B cell (primary cell): ENCODE measurements around the gene IFI44L. TPM values are rescaled to one million over a fixed set of nuclear protein-coding genes. Genes with fewer than 3 reads are reported as not detected.

ENCODE experiments used
- ATAC-seq: fragments of 200-7000 bp; cut with Tn5 transposase; one replicate; pipeline ENCODE4 v1.10.0; 2021; ENCODE audit warnings: low read depth, mild to moderate bottlenecking, moderate number of reproducible peaks, moderate library complexity
- CTCF ChIA-PET: fragments of 350-600 bp; sonication (Branson Sonifier 250); formaldehyde crosslinking; loops from one replicate; lab custom pipeline; 2021; ENCODE audit warnings: antibody characterized with exemption, inconsistent platforms; lab: Charles Lee
- POLR2A ChIA-PET: fragments of 350-600 bp; sonication (Branson Sonifier 250); formaldehyde crosslinking; loops from one replicate; lab custom pipeline; 2021; ENCODE audit warnings: antibody characterized with exemption; lab: Charles Lee
- DNase-seq: peaks from one replicate; pipeline ENCODE4 v3.0.0; 2013
- H2AFZ ChIP-seq: 2 replicates; pipeline ENCODE4 v1.6.1; 2012; ENCODE audit warnings: mild to moderate bottlenecking, low read depth, low read length; ENCODE audit not compliant: insufficient read depth, poor library complexity, severe bottlenecking
- H3K27ac ChIP-seq, 2 donors: 1 replicate in 1 of 2; 2 replicates in 1 of 2; pipeline ENCODE4 v1.5.1; 2012 to 2013; ENCODE audit warnings: low read length in 2 of 2, mild to moderate bottlenecking in 2 of 2, moderate library complexity in 1 of 2
- H3K27me3 ChIP-seq, 4 experiments: fragments of 200-600 bp in 1 of 4; sonication (generic) in 1 of 4; replicated peaks in 1 of 4; 1 replicate in 2 of 4; 2 replicates in 2 of 4; pipeline versions ENCODE4 v1.6.1 to v1.7.0; 2013 to 2016; ENCODE audit warnings: low read length in 3 of 4, mild to moderate bottlenecking in 2 of 4, mixed read lengths in 1 of 4, moderate library complexity in 1 of 4; ENCODE audit not compliant: insufficient read depth in 4 of 4, control insufficient read depth in 3 of 4; ENCODE audit errors: control extremely low read depth in 1 of 4
- H3K36me3 ChIP-seq, 2 experiments: replicated peaks in 1 of 2; 1 replicate in 1 of 2; 2 replicates in 1 of 2; pipeline versions ENCODE4 v1.6.1 to v1.7.1; 2013; ENCODE audit warnings: low read length in 1 of 2; ENCODE audit not compliant: insufficient read depth in 2 of 2, control insufficient read depth in 1 of 2; ENCODE audit errors: control extremely low read depth in 1 of 2, extremely low read depth in 1 of 2
- H3K4me1 ChIP-seq, 2 donors: fragments of 200-600 bp in 1 of 2; sonication (generic) in 1 of 2; 1 replicate in 1 of 2; 2 replicates in 1 of 2; pipeline versions ENCODE4 v1.5.1 to v1.6.1; 2013 to 2017; ENCODE audit warnings: low read length in 2 of 2; ENCODE audit not compliant: control insufficient read depth in 2 of 2, insufficient read depth in 2 of 2
- H3K4me2 ChIP-seq: replicated peaks from 2 replicates; pipeline ENCODE3; 2012; ENCODE audit warnings: mild to moderate bottlenecking, low read depth, low read length; ENCODE audit not compliant: poor library complexity, severe bottlenecking
- H3K4me3 ChIP-seq, 5 experiments: fragments of 200-600 bp in 1 of 5; sonication (generic) in 1 of 5; 1 replicate in 3 of 5; 2 replicates in 2 of 5; pipeline versions ENCODE4 v1.5.1 to v1.7.0; 2011 to 2016; ENCODE audit warnings: low read length in 4 of 5, mild to moderate bottlenecking in 4 of 5, low read depth in 2 of 5, control low read depth in 1 of 5, moderate library complexity in 1 of 5; ENCODE audit not compliant: insufficient read depth in 1 of 5; ENCODE audit errors: control extremely low read depth in 1 of 5, extremely low read depth in 1 of 5
- H3K79me2 ChIP-seq: fragments of 200-600 bp; sonication (generic); one replicate; pipeline ENCODE4 v1.6.0; 2016; ENCODE audit warnings: low read length; ENCODE audit not compliant: control insufficient read depth, insufficient read depth
- H3K9ac ChIP-seq: fragments of 200-600 bp; sonication (generic); 2 replicates; pipeline ENCODE4 v1.6.1; 2017; ENCODE audit warnings: mild to moderate bottlenecking, low read length, moderate library complexity
- H3K9me3 ChIP-seq, 3 donors: one replicate each; pipeline versions ENCODE4 v1.6.1 to v1.7.1; 2013; ENCODE audit warnings: low read length in 2 of 3; ENCODE audit not compliant: control insufficient read depth in 2 of 3, insufficient read depth in 1 of 3; ENCODE audit errors: control extremely low read depth in 1 of 3
- H4K20me1 ChIP-seq: 2 replicates; pipeline ENCODE4 v1.6.0; 2012; ENCODE audit warnings: mild to moderate bottlenecking, low read length; ENCODE audit not compliant: insufficient read depth, control insufficient read depth, poor library complexity, severe bottlenecking
- H3K27ac Mint-ChIP-seq: one replicate; pipeline ENCODE4 v1.8.0; 2021; ENCODE audit warnings: mixed read lengths
- H3K27me3 Mint-ChIP-seq: one replicate; pipeline ENCODE4 v1.8.0; 2021; ENCODE audit warnings: mixed read lengths
- H3K4me1 Mint-ChIP-seq: one replicate; pipeline ENCODE4 v1.8.0; 2021; ENCODE audit warnings: mixed read lengths
- H3K4me3 Mint-ChIP-seq: one replicate; pipeline ENCODE4 v1.8.0; 2021; ENCODE audit warnings: mixed read lengths
- H3K9me3 Mint-ChIP-seq: one replicate; pipeline ENCODE4 v1.8.0; 2022; ENCODE audit warnings: mixed read lengths; ENCODE audit not compliant: insufficient read depth
- EZH2 ChIP-seq: IDR thresholded peaks from 2 replicates; pipeline ENCODE4 v1.6.1; 2012; ENCODE audit warnings: borderline replicate concordance, low read depth, mild to moderate bottlenecking, moderate library complexity, low read length; ENCODE audit not compliant: insufficient read depth, poor library complexity, severe bottlenecking
- WGBS: methylation state at CpG from one replicate; pipeline ENCODE4 v1.1.5; 2013; ENCODE audit warnings: missing lambda C conversion rate; ENCODE audit not compliant: insufficient coverage; 5-methylcytosine and 5-hydroxymethylcytosine counted together
- intact Hi-C: fragments of 100-400 bp; cut with micrococcal nuclease; formaldehyde crosslinking; loops from one replicate; pipeline ENCODE4 v1.10.0; 2022
- polyA plus RNA-seq: library from polyadenylated mRNA; depleted of rRNA; stranded (reverse); fragments of >200 nt; gene quantifications from 2 replicates; pipeline ENCODE4 v1.2.3, GENCODE V29; 2012
- total RNA-seq, 2 donors: library from RNA; stranded (reverse); fragments of 120-200 nt in 1 of 2; gene quantifications; 1 replicate in 1 of 2; 2 replicates in 1 of 2; pipeline versions ENCODE4 v1.2.3 to v1.2.4, GENCODE V29; 2013 to 2022
- TF ChIP-seq, protein P1 (sequence below): fragments of 200-600 bp; IDR thresholded peaks from one replicate; pipeline ENCODE4 v1.8.0; 2022; ENCODE audit warnings: antibody characterized with exemption, mild to moderate bottlenecking

Gene IFI44L
- total and polyA plus RNA-seq, 2 donors (not counting 1 experiment from before 2014, with no cell fraction given), result 3.7 to 4.8 TPM

DNA sequence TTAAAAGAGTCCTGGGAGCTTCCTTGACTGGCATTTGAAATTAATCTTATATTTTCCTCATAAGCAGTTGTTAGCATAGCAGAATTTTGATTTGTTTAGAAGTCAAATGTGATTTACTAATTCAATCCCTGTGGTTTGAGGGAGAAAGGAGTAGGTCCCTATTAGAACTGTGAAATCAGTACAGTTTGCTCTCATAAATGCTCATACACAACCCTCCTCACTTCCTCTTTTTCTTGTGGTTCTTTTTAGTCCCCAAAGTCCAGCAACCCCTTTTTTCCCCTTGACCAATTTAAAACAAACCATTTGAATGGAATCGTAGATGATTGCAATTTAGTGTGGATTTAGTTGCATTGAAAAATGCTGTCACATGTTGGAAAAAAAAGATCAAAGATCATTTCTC lies 20.2 kb downstream of the IFI44L start:
- WGBS, result no CpG with 5 or more reads among the region's 1 CpG
- H3K79me2 ChIP-seq, result no peaks in the 10 kb centered on the region
- H4K20me1 ChIP-seq, result no peaks in the 10 kb centered on the region
- Mint-ChIP-seq H3K4me3 (no peak overlapping the region), H3K4me1 (peaks cover 4% of the 10 kb centered on the region), H3K9me3 (no peaks in the 10 kb centered on the region), H3K27me3 (no peaks in the 10 kb centered on the region), H3K27ac (no peak overlapping the region)
- peaks cover 0 to 5% of the 10 kb centered on the region in 2 donors for H3K4me1 ChIP-seq
- DNase-seq (no peak), ATAC-seq (no peak)
- no peak overlapping the region for H3K4me2 ChIP-seq
- no peak overlapping the region for H3K27ac ChIP-seq
- H2AFZ ChIP-seq, result no peak overlapping the region
- H3K9me3 ChIP-seq, result no peaks in the 10 kb centered on the region
- H3K36me3 ChIP-seq, result no peaks in the 10 kb centered on the region
- no peaks in the 10 kb centered on the region for H3K27me3 ChIP-seq
- H3K9ac ChIP-seq, result no peak overlapping the region
- CTCF ChIA-PET, result no interaction called here
- POLR2A ChIA-PET, result no interaction called here
- no peak for TF ChIP-seq EZH2
- TF ChIP-seq, protein P1, sequence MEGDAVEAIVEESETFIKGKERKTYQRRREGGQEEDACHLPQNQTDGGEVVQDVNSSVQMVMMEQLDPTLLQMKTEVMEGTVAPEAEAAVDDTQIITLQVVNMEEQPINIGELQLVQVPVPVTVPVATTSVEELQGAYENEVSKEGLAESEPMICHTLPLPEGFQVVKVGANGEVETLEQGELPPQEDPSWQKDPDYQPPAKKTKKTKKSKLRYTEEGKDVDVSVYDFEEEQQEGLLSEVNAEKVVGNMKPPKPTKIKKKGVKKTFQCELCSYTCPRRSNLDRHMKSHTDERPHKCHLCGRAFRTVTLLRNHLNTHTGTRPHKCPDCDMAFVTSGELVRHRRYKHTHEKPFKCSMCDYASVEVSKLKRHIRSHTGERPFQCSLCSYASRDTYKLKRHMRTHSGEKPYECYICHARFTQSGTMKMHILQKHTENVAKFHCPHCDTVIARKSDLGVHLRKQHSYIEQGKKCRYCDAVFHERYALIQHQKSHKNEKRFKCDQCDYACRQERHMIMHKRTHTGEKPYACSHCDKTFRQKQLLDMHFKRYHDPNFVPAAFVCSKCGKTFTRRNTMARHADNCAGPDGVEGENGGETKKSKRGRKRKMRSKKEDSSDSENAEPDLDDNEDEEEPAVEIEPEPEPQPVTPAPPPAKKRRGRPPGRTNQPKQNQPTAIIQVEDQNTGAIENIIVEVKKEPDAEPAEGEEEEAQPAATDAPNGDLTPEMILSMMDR, result no peak
- H3K4me3 ChIP-seq, result no peak overlapping the region
- intact Hi-C loops, result no loop called here

DNA sequence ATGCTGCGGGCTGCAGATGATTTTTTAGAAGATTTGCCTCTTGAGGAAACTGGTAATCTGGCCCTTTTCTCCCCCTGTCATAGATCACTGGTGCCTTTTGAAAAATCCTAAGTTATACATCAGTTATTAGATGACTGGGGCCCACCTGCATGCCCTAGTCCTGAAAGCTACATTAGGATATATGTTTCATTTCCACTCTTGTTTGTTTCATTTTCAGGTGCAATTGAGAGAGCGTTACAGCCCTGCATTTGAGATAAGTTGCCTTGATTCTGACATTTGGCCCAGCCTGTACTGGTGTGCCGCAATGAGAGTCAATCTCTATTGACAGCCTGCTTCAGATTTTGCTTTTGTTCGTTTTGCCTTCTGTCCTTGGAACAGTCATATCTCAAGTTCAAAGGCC lies 21.3 kb downstream of the IFI44L start:
- peaks cover 0 to 5% of the 10 kb centered on the region in 2 donors for H3K4me1 ChIP-seq
- ATAC-seq, result no peak
- H3K9ac ChIP-seq, result no peak overlapping the region
- H3K79me2 ChIP-seq, result no peaks in the 10 kb centered on the region
- ChIA-PET CTCF (no interaction called here), POLR2A (no interaction called here)
- H3K4me3 ChIP-seq, result no peak overlapping the region
- no peaks in the 10 kb centered on the region for H3K27me3 Mint-ChIP-seq
- H4K20me1 ChIP-seq, result no peaks in the 10 kb centered on the region
- DNase-seq, result no peak
- H3K4me3 Mint-ChIP-seq, result no peak overlapping the region
- H3K4me1 Mint-ChIP-seq, result peaks cover 6% of the 10 kb centered on the region
- H3K9me3 Mint-ChIP-seq, result no peaks in the 10 kb centered on the region
- no peak overlapping the region for H3K27ac ChIP-seq
- no peak overlapping the region for H3K27ac Mint-ChIP-seq
- no peaks in the 10 kb centered on the region for H3K27me3 ChIP-seq
- intact Hi-C loops, result no loop called here
- H3K4me2 ChIP-seq, result no peak overlapping the region
- WGBS, result 95% methylated on average over 4 of the region's 4 CpGs
- H2AFZ ChIP-seq, result no peak overlapping the region
- TF ChIP-seq, protein P1, result no peak
- no peak for TF ChIP-seq EZH2
- no peaks in the 10 kb centered on the region for H3K36me3 ChIP-seq
- no peaks in the 10 kb centered on the region for H3K9me3 ChIP-seq
